ENCODE measurements around the gene MPL. TPM values are rescaled to one million over a fixed set of nuclear protein-coding genes. Genes with fewer than 3 reads are reported as not detected.

MPL gene
- total RNA-seq, 1 donor from 2014 or later: 0.82 TPM

DNA sequence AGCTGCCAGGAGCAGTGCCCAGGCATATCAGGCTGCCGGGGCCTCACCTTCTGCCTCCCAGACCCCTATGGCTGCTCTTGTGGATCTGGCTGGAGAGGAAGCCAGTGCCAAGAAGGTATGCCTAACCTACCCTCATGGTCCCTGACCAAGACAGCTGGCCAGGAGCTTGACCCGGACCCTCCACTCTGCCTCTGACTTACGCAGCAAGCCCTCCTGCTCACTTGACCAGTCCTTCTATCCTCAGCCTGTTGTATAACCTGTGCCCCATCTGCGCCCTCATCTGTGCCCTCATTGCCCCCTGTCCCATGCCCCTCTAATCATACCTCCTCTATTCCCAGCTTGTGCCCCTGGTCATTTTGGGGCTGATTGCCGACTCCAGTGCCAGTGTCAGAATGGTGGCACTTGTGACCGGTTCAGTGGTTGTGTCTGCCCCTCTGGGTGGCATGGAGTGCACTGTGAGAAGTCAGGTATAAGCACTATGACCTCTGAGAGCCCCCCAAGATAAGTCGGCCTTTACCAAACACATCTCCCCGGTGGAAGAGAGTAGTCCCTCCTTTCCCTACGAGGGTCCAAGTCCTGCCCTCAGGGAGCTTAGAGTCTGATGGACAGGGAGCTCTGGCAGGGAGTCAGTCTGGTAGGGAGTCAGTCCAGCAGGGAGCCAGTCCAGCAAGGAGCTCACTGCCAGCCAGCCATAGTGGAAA lies 30.0 kb upstream of the MPL start:
- TF ChIP-seq, protein P1, sequence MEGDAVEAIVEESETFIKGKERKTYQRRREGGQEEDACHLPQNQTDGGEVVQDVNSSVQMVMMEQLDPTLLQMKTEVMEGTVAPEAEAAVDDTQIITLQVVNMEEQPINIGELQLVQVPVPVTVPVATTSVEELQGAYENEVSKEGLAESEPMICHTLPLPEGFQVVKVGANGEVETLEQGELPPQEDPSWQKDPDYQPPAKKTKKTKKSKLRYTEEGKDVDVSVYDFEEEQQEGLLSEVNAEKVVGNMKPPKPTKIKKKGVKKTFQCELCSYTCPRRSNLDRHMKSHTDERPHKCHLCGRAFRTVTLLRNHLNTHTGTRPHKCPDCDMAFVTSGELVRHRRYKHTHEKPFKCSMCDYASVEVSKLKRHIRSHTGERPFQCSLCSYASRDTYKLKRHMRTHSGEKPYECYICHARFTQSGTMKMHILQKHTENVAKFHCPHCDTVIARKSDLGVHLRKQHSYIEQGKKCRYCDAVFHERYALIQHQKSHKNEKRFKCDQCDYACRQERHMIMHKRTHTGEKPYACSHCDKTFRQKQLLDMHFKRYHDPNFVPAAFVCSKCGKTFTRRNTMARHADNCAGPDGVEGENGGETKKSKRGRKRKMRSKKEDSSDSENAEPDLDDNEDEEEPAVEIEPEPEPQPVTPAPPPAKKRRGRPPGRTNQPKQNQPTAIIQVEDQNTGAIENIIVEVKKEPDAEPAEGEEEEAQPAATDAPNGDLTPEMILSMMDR (IDR thresholded peaks at IDR 0.05; ENCODE audit: borderline replicate concordance): no peak
- H3K4me1 ChIP-seq: peaks cover 50% of the 10 kb centered on the region
- peaks cover 32% of the 10 kb centered on the region for H3K36me3 ChIP-seq
- H3K27me3 ChIP-seq (ENCODE audit: low read depth): no peaks in the 10 kb centered on the region
- no peaks in the 10 kb centered on the region for H3K9me3 ChIP-seq (replicated peaks)
- H3K4me3 ChIP-seq: no peak overlapping the region
- H3K27ac ChIP-seq (replicated peaks): no peak overlapping the region
- intact Hi-C loops (cut with micrococcal nuclease): no loop called here
- no peak for DNase-seq

GRCh38 chr1:43308635-43309404 lies 28.8 kb upstream of the MPL start:
- no peak for DNase-seq
- peaks cover 36% of the 10 kb centered on the region for H3K36me3 ChIP-seq
- no peak overlapping the region for H3K4me3 ChIP-seq
- intact Hi-C loops (cut with micrococcal nuclease): no loop called here
- no peaks in the 10 kb centered on the region for H3K27me3 ChIP-seq (ENCODE audit: low read depth)
- no peak overlapping the region for H3K27ac ChIP-seq (replicated peaks)
- no peaks in the 10 kb centered on the region for H3K9me3 ChIP-seq (replicated peaks)
- TF ChIP-seq, protein P1 (IDR thresholded peaks at IDR 0.05; ENCODE audit: borderline replicate concordance): no peak
- peaks cover 38% of the 10 kb centered on the region for H3K4me1 ChIP-seq

DNA sequence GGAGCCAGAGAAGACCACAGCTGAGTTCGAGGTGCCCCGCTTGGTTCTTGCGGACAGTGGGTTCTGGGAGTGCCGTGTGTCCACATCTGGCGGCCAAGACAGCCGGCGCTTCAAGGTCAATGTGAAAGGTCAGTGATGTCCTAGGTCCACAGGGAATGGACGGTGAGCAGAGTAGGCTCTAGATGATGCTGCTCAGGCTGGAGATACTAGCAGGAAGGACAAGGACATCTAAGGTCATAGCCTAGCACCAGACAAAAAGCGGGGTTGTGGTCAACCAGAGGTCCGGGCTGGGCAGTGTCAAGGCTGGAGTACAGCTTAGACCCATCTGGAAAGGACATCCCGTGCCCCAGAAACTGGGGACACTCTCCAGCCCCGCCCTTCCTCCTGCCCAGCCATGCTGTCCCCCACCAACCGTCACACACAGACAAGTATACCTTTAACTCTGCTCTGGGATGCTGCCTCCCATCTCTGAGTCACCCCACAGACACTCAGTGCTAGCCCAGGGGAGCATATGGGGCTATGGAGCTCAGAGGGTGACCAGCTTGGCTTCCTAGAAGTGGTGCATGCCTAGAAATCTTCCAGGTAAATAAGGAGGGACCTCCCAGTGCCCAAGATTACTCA lies 28.1 kb upstream of the MPL start:
- no peaks in the 10 kb centered on the region for H3K9me3 ChIP-seq (replicated peaks)
- H3K4me1 ChIP-seq: peaks cover 31% of the 10 kb centered on the region
- TF ChIP-seq, protein P1 (IDR thresholded peaks at IDR 0.05; ENCODE audit: borderline replicate concordance): no peak
- no peak overlapping the region for H3K4me3 ChIP-seq
- H3K36me3 ChIP-seq: peaks cover 36% of the 10 kb centered on the region
- no peak overlapping the region for H3K27ac ChIP-seq (replicated peaks)
- no peak for DNase-seq
- intact Hi-C loops (cut with micrococcal nuclease): no loop called here
- H3K27me3 ChIP-seq (ENCODE audit: low read depth): no peaks in the 10 kb centered on the region

GRCh38 chr1:43311521-43311920 lies 26.1 kb upstream of the MPL start:
- H3K4me3 ChIP-seq: no peak overlapping the region
- TF ChIP-seq, protein P1 (IDR thresholded peaks at IDR 0.05; ENCODE audit: borderline replicate concordance): no peak
- no peaks in the 10 kb centered on the region for H3K27me3 ChIP-seq (ENCODE audit: low read depth)
- no peak overlapping the region for H3K27ac ChIP-seq (replicated peaks)
- no peaks in the 10 kb centered on the region for H3K9me3 ChIP-seq (replicated peaks)
- DNase-seq: no peak
- H3K4me1 ChIP-seq: peaks cover 17% of the 10 kb centered on the region
- peaks cover 36% of the 10 kb centered on the region for H3K36me3 ChIP-seq
- intact Hi-C loops (cut with micrococcal nuclease): no loop called here

- Histone ChIP-seq H3K27me3 (ENCODE audit: low read depth) (no peaks in the 10 kb centered on the region), H3K4me3 (no peak overlapping the region), H3K4me1 (peaks cover 11% of the 10 kb centered on the region), H3K36me3 (peaks cover 31% of the 10 kb centered on the region), H3K9me3 (replicated peaks) (no peaks in the 10 kb centered on the region), H3K27ac (replicated peaks) (no peak overlapping the region)
- TF ChIP-seq, protein P1 (IDR thresholded peaks at IDR 0.05; ENCODE audit: borderline replicate concordance): no peak
- intact Hi-C loops (cut with micrococcal nuclease): no loop called here
- no peak for DNase-seq
Observed at GRCh38 chr1:43312212-43312623, 25.4 kb upstream of the MPL start.
